IPS-15b (cell line): ENCODE results near the gene PDE8A.

ENCODE experiments used
- H3K27me3 ChIP-seq: one replicate; pipeline ENCODE4 v1.6.1; 2013; ENCODE audit warnings: low read length; ENCODE audit not compliant: control insufficient read depth, insufficient read depth
- H3K36me3 ChIP-seq: one replicate; pipeline ENCODE4 v1.6.1; 2013; ENCODE audit warnings: low read length; ENCODE audit not compliant: control insufficient read depth, insufficient read depth
- H3K4me1 ChIP-seq: one replicate; pipeline ENCODE4 v1.6.1; 2013; ENCODE audit warnings: mild to moderate bottlenecking, low read length; ENCODE audit not compliant: control insufficient read depth, insufficient read depth
- H3K4me3 ChIP-seq: one replicate; pipeline ENCODE4 v1.5.1; 2013; ENCODE audit warnings: low read depth, low read length
- H3K9ac ChIP-seq: one replicate; pipeline ENCODE4 v1.6.1; 2013; ENCODE audit warnings: low read depth, mild to moderate bottlenecking, low read length
- H3K9me3 ChIP-seq: one replicate; pipeline ENCODE4 v1.6.1; 2013; ENCODE audit warnings: mild to moderate bottlenecking, low read length; ENCODE audit not compliant: control insufficient read depth, insufficient read depth

Gene PDE8A

DNA sequence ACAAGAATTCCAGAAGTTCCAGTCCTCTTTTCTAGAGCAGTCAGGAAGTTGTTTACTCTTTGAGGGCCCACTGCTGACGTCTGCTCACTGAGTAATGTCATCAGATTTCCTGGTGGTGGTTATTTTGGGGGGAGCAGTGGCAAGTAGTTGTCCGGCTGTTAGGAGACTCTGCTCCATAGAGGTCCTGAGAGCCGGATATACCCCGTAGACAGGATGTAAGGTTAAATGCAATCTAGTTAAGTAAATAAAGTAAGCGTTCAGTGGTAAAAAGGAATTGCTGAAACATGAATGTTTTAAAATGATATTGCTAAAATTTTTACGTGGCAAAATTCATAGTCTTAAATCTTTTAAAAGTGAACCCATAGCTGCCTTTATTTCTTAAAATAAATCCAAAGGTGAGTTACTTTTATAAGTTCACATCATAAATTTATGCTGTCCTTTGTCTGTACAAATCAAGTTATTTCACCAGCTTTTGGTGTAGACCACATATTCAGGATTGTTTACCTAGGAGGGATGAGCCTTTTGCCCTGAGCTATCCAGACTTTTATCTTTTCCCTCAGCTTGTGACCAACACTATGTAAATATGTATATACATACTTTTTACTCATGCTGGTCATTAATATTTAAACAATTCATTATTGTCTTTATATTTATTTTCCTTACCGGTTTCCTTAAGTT is 65.8 kb downstream of the PDE8A start:
- H3K27me3 ChIP-seq = no peaks in the 10 kb centered on the region
- H3K4me3 ChIP-seq = no peak overlapping the region
- no peaks in the 10 kb centered on the region for H3K9me3 ChIP-seq
- H3K9ac ChIP-seq = no peak overlapping the region
- H3K4me1 ChIP-seq = no peaks in the 10 kb centered on the region
- H3K36me3 ChIP-seq = no peaks in the 10 kb centered on the region

DNA sequence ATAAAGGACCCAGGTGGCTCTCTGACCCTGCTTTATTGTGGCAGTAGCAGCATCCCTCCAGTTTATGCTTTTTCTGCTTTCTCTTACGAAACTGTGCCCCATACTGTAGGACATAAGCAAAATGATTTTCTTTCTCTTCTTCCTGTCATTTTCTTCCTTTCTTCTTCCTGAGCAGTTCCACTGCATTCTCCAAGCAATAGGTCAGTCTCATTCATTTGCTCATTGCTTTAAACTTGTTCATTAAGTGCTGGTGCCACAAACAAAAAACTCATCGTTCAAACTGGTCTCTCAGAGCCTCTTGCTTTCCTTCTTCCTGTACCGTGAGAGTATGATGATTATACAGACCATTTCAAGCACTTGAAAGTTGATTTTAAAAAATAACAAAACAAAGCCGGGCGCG is 66.8 kb downstream of the PDE8A start:
- H3K4me3 ChIP-seq = no peak overlapping the region
- no peak overlapping the region for H3K9ac ChIP-seq
- no peaks in the 10 kb centered on the region for H3K4me1 ChIP-seq

GRCh38 chr15:85049805-85050204 is 68.1 kb downstream of the PDE8A start:
- no peak overlapping the region for H3K9ac ChIP-seq
- H3K4me3 ChIP-seq = no peak overlapping the region
- H3K36me3 ChIP-seq = no peaks in the 10 kb centered on the region
- H3K4me1 ChIP-seq = no peaks in the 10 kb centered on the region
- no peaks in the 10 kb centered on the region for H3K9me3 ChIP-seq
- H3K27me3 ChIP-seq = no peaks in the 10 kb centered on the region

More for the DNA sequence above, 66.8 kb downstream of the PDE8A start:
- Histone ChIP-seq H3K9me3 (no peaks in the 10 kb centered on the region), H3K36me3 (no peaks in the 10 kb centered on the region), H3K27me3 (no peaks in the 10 kb centered on the region)

DNA sequence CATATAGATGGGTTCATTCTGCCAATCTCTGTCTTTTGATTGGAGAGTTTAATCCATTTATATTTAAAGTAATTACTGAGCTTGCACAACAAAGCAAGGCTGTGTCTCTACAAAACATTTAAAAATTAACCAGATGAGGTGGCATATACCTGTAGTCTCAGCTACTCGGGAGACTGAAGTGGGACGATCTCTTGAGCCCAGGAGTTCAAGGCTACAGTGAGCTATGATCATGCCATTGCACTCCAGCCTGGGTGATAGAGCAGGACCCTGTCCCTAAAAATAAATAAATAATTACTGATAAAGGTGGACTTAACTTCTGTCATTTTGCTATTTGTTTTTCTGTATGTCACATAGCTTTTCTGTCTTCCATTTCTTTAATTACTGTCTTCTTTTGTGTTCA is 78.1 kb downstream of the PDE8A start:
- H3K27me3 ChIP-seq = no peaks in the 10 kb centered on the region
- no peak overlapping the region for H3K9ac ChIP-seq
- no peaks in the 10 kb centered on the region for H3K9me3 ChIP-seq
- no peak overlapping the region for H3K4me3 ChIP-seq
- no peaks in the 10 kb centered on the region for H3K36me3 ChIP-seq
- H3K4me1 ChIP-seq = no peaks in the 10 kb centered on the region

- Histone ChIP-seq H3K4me3 (no peak overlapping the region), H3K9ac (no peak overlapping the region), H3K9me3 (no peaks in the 10 kb centered on the region), H3K36me3 (no peaks in the 10 kb centered on the region), H3K4me1 (no peaks in the 10 kb centered on the region), H3K27me3 (no peaks in the 10 kb centered on the region)
Observed at GRCh38 chr15:85062560-85062959, 80.9 kb downstream of the PDE8A start.

- H3K36me3 ChIP-seq = no peaks in the 10 kb centered on the region
- no peaks in the 10 kb centered on the region for H3K9me3 ChIP-seq
- H3K4me3 ChIP-seq = no peak overlapping the region
- no peak overlapping the region for H3K9ac ChIP-seq
- no peaks in the 10 kb centered on the region for H3K27me3 ChIP-seq
- no peaks in the 10 kb centered on the region for H3K4me1 ChIP-seq
Observed at GRCh38 chr15:85063088-85063487, 81.4 kb downstream of the PDE8A start.

- Histone ChIP-seq H3K9me3 (no peaks in the 10 kb centered on the region), H3K36me3 (no peaks in the 10 kb centered on the region), H3K27me3 (no peaks in the 10 kb centered on the region), H3K4me1 (no peaks in the 10 kb centered on the region), H3K4me3 (no peak overlapping the region), H3K9ac (no peak overlapping the region)
Observed at GRCh38 chr15:85063522-85064079, 81.9 kb downstream of the PDE8A start.

DNA sequence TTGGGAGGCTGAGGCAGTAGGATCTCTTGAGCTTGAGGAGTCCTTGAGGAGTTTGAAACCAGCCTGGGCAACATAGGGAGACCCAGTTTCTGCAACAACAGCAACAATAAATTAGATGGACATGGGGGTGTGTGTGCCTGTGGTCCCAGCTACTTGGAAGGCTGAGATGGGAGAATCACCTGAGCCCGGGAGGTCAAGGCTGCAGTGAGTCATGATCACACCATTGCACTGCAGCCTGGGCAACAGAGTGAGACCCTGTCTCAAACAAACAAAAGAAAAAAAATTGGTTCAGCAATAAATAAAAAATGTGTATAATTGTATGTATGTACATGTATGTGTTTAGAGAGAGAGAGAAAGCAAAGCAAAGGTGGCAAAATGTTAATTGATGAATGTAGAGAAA is 83.1 kb downstream of the PDE8A start:
- Histone ChIP-seq H3K27me3 (no peaks in the 10 kb centered on the region), H3K9me3 (no peaks in the 10 kb centered on the region), H3K9ac (no peak overlapping the region), H3K4me1 (no peaks in the 10 kb centered on the region), H3K36me3 (no peaks in the 10 kb centered on the region), H3K4me3 (no peak overlapping the region)

GRCh38 chr15:85071061-85071460 is 89.4 kb downstream of the PDE8A start:
- H3K4me3 ChIP-seq = no peak overlapping the region
- H3K9ac ChIP-seq = no peak overlapping the region
- H3K27me3 ChIP-seq = no peaks in the 10 kb centered on the region
- H3K4me1 ChIP-seq = no peaks in the 10 kb centered on the region
- no peaks in the 10 kb centered on the region for H3K9me3 ChIP-seq
- no peaks in the 10 kb centered on the region for H3K36me3 ChIP-seq

- H3K9me3 ChIP-seq = no peaks in the 10 kb centered on the region
- H3K4me1 ChIP-seq = no peaks in the 10 kb centered on the region
- no peaks in the 10 kb centered on the region for H3K27me3 ChIP-seq
- H3K4me3 ChIP-seq = no peak overlapping the region
- no peaks in the 10 kb centered on the region for H3K36me3 ChIP-seq
- H3K9ac ChIP-seq = no peak overlapping the region
Observed at GRCh38 chr15:85071504-85071903, 89.8 kb downstream of the PDE8A start.

GRCh38 chr15:85072917-85073316 is 91.3 kb downstream of the PDE8A start:
- no peaks in the 10 kb centered on the region for H3K9me3 ChIP-seq
- no peak overlapping the region for H3K9ac ChIP-seq
- H3K4me1 ChIP-seq = no peaks in the 10 kb centered on the region
- H3K27me3 ChIP-seq = no peaks in the 10 kb centered on the region
- H3K4me3 ChIP-seq = no peak overlapping the region
- H3K36me3 ChIP-seq = no peaks in the 10 kb centered on the region

GRCh38 chr15:85073556-85074194 is 92.0 kb downstream of the PDE8A start:
- Histone ChIP-seq H3K4me1 (no peaks in the 10 kb centered on the region), H3K9me3 (no peaks in the 10 kb centered on the region), H3K9ac (no peak overlapping the region), H3K4me3 (no peak overlapping the region), H3K27me3 (no peaks in the 10 kb centered on the region), H3K36me3 (no peaks in the 10 kb centered on the region)
